SK-N-SH (cell line): ENCODE results near the gene ETS1. TPM values are rescaled to one million over a fixed set of nuclear protein-coding genes. Genes with fewer than 3 reads are reported as not detected.

Experiments used
- MEF2A ChIP-seq: IDR thresholded peaks from 2 replicates; pipeline ENCODE4 v1.4.0; 2012; ENCODE audit warnings: low read depth, borderline replicate concordance
- NFIC ChIP-seq: IDR thresholded peaks from 2 replicates; pipeline ENCODE4 v1.4.0; 2012; ENCODE audit warnings: borderline replicate concordance
- RFX5 ChIP-seq: IDR thresholded peaks from 2 replicates; pipeline ENCODE4 v1.6.1; 2012; ENCODE audit warnings: mild to moderate bottlenecking, improper control_type of control experiment, low read length
- TCF12 ChIP-seq: IDR thresholded peaks from 2 replicates; pipeline ENCODE4 v1.4.0; 2012
- polyA plus RNA-seq, 3 experiments: library from polyadenylated mRNA; depleted of rRNA; stranded (reverse); fragments of >200 nt; gene quantifications; 2 replicates each; pipeline ENCODE4 v1.2.3, GENCODE V29; 2012
- small RNA-seq, 7 experiments: library from RNA; depleted of rRNA; stranded (forward); fragments of <200 nt; gene quantifications; one replicate each; pipeline ENCODE3, GENCODE V24; 2012
- TF ChIP-seq, protein P1 (sequence below): IDR thresholded peaks from 2 replicates; pipeline ENCODE4; 2012

The ETS1 gene
- polyA plus RNA-seq, 1 of the 3 experiments (the other 2 are of a cell fraction) = 14.5 TPM

DNA sequence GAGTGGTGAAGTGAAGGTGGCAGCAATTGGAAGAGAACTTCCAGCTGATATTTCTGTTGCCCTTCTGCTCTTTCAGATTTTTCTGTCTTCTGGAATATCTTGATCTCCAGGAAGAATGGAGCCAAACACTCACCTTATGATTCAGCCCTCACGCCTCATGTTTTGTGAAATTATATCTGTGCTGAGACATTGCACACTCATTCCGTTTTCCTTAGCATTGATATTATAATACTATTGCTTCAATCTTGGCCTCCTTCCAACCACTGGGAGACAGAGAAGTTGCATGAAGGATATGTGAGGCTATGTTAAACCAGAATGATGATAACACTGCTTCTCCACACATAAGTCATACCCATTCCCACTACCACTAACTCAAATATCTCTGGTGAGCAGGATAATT, 177.9 kb downstream of the ETS1 start (continued):
- TF ChIP-seq, protein P1, sequence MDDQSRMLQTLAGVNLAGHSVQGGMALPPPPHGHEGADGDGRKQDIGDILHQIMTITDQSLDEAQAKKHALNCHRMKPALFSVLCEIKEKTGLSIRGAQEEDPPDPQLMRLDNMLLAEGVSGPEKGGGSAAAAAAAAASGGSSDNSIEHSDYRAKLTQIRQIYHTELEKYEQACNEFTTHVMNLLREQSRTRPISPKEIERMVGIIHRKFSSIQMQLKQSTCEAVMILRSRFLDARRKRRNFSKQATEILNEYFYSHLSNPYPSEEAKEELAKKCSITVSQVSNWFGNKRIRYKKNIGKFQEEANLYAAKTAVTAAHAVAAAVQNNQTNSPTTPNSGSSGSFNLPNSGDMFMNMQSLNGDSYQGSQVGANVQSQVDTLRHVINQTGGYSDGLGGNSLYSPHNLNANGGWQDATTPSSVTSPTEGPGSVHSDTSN = peak; percentile 57
- peak; percentile 93 for TF ChIP-seq NFIC
- peak; percentile 60; the same call in 1 of the 2 replicates for TF ChIP-seq MEF2A
- no peak for TF ChIP-seq RFX5
- peak; percentile 76 for TF ChIP-seq TCF12

Small RNA genes lying within 50 kb of the gene (small RNA-seq; reads per million reads assigned to genes)
- 0 to 3.4 (median 0) reads per million in 7 experiments for gene MIR6090

Other genes with a start within 250 kb of the ETS1 start
- gene FLI1, start 106.5 kb upstream of the ETS1 start, polyA plus RNA-seq (2012; rRNA removed) = 14.7 and 16.7 TPM in 2 replicates